ENCODE data around the gene EHBP1.
A peak's percentile ranks its signal among the peaks of the same experiment; 100 is the strongest.
"Not testable (repeated sequence)": the region's sequence is repeated elsewhere in the genome, so short reads cannot be mapped to it uniquely, and the experiment has no call there.

Gene EHBP1

DNA sequence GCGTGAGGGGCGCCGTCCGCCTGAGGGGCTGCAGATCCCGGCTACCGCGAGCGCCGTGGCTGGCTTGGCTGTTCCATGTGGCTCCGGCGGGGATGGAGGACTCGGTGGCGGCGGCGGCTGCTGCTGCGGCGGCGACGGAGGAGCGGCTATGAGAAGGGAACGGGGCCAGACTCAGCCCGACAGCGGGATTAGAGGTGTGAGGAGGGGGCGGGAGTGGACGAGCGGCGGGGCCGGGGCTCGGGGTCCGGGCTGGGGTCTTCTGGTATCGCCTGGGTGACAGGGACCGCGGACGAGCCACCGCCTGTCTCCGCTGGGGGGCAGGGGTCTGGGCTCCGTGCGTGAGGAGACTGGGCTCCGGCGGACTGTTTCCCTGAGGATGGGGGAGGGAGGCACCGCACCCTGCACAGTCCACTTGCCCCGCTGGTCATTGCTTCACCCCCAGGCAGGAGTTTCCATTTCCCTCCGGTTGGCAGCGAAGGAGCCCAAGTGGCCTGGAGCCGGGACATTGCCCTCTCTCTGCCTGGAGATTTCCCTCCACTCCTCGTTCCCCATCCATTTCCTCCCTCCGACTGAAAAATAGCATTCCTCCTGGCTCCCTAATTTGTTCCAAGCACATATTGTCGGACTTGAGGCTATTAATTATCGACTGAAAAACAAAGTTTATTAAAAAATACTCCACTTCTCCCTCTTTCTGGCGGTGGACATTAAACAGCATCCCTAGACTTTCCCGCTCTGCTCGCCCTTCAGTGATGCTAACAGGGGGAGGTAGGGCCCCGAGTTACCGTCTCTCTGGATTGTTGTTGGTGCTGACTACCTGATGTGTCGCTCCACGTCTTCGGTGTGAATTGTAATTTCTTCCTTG lies 577 bp downstream of the EHBP1 start:
- DNase-seq (ENCODE audit: low spot score) = peak; percentile 71

DNA sequence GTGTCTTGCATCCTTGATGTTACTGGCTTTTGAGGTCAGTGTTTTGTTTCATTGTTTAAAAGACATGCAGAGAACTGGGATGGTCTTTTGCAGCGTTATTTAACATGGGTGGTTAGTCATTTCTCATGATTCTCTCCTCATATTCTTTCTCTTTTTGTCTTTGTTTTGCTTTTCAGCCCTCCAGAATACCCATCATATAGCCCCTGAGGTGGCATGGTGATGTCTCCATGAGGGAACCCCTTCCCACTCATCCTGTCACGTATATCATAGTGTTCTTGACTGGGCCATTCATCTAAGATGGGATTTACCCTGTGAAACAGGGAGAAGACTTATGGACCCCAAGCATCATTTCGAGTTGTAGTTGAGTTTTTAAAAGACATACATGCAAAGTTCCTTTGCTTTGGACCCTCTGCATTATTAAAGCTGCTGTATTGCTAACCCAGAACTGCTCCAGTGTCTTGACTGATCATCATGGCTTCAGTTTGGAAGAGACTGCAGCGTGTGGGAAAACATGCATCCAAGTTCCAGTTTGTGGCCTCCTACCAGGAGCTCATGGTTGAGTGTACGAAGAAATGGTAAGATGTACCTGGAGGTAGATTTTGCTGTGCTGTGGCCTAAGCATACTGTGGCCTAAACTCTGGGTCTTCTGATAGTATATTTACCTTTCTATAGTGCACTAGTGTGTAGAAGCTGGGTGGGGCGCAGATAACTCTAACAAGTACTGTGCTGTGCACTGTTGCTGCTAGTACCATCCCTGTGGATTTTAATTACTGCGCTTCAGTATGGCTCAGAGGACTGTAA lies 1.4 kb downstream of the EHBP1 start:
- no peak for DNase-seq (ENCODE audit: low spot score)

DNA sequence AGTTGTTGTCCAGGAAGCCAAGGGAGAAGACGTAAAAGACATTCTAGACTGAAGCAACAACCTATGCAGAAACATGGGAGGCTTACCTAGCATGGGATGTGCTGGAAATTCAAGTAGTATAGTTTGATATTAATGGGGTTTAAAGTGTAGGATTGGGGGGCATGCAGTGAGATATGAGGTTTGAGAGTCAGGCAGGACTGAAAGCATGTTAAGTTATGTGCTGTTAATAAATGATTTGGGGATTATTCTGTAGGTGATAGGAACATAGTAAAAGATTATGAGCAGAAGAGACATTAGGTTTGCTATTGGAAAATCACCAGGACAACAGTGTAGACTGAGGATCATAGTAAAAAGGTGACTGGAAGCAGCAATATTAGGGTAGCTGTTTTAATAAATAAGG lies 3.2 kb downstream of the EHBP1 start:
- DNase-seq (ENCODE audit: low spot score) = no peak

DNA sequence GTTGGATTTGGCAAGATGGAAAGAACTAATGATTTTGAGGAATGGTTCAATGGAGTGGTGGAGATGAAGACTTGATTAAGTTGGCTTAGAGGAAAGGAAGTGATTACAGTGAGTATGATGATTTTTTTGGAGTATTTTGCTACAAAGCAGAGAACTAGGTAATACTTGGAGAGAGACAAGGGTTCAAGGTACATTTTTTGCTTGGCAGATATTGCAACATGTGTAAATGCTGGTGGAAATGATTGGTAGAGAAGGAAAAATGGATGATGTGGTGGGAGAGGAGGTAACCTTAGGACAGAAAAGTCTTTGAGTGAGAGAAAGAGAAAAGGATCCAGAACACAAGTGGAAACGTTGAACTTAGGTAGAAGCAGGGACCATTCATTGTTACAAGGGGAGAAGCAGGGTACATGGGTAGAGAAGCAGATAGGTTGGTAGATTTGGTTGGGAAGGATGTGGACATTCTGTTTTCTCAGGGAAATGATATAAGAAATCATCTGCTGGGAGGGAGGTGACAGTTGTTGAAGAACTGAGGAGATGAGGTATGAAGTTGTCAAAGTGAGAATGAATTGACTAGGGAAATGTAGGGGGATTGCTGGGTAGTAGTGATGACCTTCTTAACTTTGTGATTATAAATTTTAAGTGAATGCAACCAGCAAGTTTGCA lies 6.5 kb downstream of the EHBP1 start:
- DNase-seq (ENCODE audit: low spot score) = no peak

DNA sequence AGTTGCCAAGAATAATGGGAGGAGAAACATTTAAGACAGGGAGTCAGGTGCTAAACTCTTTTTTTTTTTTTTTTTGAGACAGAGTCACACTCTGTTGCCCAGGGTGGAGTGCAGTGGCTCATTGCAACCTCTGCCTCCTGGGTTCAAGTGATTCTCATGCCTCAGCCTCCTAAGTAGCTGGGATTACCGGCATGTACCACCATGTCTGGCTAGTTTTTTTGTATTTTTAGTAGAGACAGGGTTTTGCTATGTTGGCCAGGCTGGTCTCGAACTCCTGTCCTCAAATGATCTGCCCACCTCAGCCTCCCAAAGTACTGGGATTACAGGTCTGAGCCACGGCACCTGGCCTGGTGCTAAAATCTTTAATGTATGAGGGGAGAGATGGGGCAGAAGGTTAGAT lies 7.7 kb downstream of the EHBP1 start:
- DNase-seq (ENCODE audit: low spot score) = not testable (repeated sequence)

DNA sequence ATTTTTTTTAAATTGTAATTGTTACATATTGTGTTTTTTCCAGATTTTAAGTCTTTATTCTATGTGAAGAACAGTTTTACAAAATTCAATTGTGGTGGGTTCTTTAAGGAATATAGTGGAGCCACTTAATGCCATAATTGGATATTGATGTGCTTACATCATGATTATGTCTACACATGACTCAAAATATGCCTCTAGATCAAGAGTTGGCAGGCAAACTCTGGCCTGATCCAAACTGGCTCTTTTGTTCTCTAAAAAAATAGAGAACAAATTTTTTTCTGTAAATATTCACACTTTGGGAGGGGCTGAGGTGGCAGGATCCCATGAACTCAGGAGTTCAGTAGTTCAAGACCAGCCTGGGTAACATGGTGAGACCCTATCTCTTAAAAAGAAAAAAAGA lies 8.3 kb downstream of the EHBP1 start:
- no peak for DNase-seq (ENCODE audit: low spot score)

DNA sequence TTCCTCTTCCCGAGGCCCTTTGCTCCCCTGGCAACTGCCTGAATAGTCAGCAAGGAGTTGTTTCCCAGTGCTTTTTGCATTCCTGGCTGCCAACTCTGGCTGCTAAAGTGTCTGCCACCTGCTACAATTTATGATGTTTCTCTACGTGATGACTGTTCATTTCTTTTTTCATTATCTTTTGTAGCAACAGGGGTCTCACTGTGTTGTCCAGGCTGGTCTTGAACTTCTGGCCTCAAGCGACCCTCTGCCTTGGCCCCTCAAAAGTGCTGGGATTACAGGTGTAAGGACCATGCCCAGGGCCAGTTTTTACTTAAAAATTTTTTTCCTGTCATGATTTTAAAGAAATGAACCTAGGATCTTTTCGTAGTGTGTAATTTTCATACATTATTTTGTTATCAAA lies 11.3 kb downstream of the EHBP1 start:
- DNase-seq (ENCODE audit: low spot score) = no peak

DNA sequence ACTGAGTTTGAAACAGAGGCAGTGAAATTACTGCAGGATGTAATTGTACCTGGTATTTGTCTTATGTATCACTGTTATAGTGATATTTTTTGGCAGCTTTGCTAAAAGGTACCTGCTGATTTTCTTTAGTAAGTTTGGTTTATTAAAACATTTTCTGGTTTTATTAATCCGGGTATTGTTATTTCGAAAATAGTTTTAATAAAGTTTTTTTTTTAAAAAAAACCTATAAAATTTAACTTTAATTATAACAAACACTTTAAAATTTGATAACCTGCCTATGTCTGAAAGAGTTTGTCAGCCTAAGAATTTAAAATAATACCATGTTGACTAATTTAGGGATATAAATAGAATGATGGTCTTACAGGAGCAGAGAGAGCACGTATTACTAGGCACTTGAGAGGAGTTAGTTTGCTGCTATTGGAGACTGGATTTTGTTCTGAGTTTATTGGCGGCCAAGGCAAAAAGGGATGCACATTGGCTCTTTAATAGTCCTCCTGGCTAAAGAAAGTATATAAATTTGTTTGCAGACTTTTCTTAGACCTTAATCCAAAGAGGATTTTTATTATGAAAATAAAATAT lies 12.1 kb downstream of the EHBP1 start:
- DNase-seq (ENCODE audit: low spot score) = no peak

DNA sequence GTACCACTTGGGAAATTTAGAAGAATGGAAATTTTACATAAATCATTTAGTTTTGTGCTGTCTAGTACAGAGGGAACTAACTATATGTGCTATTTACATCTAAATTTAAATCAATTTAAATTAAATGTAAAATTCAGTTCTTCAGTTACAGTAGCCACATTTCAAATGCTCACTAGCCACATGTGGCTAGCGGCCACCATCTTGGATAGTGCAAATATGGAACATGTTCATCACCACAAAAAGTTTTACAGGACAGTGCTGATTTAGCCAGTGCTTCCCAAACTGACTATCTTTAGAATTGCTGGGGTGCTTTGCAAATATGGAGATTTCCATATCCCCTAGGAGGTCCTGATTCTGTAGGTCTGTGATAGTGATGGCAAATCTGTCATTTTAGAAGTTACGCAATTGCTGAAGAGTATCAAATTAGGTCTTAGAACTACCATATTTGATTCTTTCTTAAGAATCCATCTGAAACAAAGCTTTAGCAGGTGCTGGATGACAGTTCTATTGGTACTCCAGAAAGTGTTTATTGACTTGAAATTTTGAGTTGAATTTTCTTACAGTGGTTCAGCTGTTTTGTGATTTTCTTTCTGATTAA lies 12.8 kb downstream of the EHBP1 start:
- no peak for DNase-seq (ENCODE audit: low spot score)

DNA sequence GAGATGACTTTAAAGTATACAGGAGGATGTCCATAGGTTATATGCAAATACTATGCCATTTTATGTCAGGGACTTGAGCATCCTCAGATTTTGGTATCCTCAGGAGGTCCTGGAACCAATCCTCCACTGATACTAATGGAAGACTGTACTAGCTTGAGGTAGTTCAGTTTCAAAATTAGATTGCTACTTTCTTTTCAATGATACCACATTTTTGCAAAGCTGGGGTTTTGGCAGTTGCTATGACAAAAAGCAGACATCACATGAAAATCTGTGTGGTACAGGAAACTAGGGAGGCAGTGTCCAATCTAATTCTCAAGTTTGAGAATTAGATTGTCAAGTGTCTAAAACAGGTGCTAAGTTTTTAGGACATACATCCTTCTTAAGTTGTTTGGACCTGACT lies 14.2 kb downstream of the EHBP1 start:
- no peak for DNase-seq (ENCODE audit: low spot score)

DNA sequence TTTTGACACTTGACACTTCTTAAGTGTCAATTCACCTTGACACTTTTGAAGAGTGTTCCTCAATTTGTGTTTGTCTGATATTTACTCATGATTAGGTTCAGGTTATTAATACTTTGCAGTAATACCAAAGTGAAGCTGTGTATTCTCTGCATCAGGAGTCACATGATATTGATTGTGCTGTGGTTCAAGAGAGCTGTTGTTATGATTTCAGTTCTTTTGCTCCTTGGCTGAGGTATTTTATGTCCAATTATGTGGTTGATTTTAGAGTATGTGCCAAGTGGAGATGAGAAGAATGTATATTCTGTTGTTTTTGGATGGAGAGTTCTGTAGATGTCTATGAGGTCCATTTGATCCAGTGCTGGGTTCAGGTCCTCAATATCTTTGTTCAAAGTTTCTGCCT lies 17.2 kb downstream of the EHBP1 start:
- no peak for DNase-seq (ENCODE audit: low spot score)

DNA sequence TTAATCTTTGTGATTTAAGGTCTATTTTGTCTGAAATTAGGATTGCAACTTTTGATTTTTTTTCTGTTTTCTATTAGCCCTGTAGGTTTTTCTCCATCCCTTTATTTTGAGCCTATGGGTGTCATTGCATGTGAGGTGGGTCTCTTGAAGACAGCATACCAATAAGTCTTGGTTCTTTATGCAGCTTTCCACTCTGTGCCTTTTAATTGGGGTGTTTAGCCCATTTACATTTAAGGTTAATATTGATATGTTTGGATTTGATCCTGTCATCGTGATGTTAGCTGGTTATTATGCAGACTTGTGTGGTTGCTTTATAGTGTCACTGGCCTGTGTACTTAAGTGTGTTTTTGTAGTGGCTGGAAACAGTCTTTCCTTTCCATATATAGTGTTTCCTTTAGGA lies 17.7 kb downstream of the EHBP1 start:
- no peak for DNase-seq (ENCODE audit: low spot score)

DNA sequence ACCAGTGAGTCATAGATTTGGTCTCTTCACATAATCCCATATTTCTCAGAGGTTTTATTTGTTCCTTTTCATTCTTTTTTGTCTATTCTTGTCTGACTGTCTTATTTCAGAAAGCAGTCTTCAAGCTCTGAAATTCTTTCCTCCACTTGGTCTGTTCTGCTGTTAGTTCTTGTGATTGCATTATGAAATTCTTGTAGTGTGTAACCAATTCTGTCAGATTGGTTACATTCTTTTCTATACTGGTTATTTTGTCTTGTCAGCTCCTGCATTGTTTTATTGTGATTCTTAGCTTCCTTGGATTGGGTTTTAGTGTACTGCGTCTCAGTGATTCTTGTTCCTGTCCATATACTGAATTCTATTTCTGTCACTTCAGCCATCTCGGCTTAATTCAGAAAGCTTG lies 18.6 kb downstream of the EHBP1 start:
- DNase-seq (ENCODE audit: low spot score) = no peak

DNA sequence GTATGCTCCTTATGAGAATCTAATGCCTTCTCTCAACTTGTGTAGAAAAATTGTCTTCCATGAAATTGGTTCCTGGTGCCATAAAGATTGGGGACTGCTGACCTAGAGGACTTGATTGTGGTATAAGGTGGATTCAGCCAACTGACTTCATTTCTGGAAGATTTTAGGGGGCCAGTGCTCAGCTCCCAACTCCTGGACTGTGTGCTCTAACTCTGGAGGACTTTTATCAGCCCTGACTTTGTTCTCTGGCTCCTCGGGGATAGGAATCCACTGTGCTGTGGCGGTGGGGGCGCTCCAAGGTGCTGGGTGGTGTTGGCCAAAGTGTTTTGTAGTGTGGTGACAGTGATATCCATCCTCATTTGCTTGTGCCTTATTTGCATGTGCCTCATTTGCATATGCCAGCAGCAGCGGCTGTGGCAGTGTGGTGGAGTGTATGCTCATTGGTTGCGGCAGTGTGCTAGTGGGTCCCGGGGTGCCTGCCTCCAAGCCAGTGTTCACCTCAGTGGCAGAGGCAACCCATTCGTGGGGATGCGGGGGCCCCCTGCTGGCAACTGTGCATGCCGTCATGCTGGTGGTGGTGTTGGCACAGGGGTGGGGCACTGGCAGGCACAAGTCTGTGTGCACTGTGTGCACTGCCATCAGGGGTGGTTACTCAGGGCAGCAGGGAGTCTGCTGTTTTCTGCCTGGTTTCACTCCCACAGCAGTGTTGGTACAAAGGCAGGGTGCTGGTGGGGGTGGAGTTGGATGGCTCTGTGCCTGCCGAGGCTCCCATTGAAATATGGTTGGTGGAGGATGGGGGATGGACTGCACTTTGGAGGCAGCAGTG lies 19.6 kb downstream of the EHBP1 start:
- peak; percentile 51 for DNase-seq (ENCODE audit: low spot score)

DNA sequence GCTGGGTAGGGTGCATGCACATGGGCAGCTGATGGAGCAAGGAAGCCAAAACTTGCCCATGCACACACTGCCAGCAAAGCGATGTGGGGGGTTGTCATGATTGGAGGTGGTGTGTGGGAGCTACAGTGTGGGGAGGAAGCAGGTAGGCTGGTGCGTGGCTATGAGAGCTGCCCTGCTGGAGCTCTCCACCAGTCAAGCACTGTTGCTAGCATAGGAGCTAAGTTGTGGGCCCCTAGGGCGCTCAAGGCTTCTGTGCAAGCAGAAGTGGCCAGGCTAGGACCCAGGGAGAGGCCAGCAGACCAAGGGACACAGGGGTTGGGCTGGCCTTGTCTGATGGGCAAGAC lies 20.2 kb downstream of the EHBP1 start:
- DNase-seq (ENCODE audit: low spot score) = no peak

DNA sequence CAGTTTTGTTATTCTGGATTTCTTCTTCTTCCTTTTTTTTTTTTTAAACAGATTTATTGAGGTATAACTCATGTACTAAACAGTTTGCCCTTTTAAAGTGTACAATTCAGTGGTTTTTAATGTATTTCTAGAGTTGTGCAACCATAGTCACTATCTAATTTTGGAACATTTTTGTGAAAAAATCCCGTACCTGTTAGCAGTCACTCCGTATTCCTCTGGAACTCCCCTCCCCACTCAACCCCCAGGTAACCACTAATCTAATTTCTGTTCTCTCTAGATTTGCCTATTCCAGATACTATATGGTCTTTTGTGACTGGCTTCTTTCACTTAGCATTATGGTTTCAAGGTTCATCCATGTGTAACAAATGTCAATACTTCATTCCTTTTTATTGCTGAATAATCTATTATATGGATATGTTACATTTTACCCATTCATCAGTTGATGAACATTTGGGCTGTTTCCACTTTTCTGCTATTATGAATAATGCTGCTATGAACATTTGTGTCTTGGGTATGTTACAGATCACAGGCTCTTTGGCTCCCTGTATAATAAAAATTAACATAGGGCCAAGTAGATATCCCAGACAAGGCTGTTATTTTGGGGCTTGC lies 21.9 kb downstream of the EHBP1 start:
- no peak for DNase-seq (ENCODE audit: low spot score)

DNA sequence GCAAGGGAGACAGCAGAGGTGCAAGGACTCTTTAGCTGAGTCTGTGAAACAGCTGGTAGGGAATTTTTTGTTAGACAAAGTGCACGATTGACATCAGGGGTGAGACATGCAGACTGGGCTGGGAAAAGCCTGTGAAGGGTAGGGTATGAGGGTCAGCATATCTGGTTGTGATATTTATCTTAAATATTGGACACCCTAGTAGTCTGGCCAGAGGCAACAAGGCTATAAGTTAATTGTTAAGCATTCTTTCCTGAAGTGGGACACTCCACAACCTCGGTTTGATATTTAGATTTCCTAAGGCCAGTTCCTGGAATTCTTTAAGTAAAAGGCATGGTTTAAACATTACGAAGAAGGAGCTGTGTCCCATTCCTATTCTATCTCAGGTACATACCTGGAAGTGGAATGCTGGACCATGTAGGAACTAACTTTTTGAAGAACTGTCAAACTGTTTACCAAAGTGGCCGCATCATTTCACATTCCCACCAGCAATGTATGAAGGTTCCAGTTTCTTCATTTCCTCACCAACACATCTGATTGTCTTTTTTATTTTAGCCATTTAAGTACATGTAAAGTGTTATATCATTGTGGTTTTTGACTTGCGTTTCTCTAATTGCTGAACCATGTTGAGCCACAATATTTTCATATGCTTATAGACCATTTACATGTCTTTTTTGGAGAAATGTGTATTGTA lies 22.5 kb downstream of the EHBP1 start:
- DNase-seq (ENCODE audit: low spot score) = no peak

DNA sequence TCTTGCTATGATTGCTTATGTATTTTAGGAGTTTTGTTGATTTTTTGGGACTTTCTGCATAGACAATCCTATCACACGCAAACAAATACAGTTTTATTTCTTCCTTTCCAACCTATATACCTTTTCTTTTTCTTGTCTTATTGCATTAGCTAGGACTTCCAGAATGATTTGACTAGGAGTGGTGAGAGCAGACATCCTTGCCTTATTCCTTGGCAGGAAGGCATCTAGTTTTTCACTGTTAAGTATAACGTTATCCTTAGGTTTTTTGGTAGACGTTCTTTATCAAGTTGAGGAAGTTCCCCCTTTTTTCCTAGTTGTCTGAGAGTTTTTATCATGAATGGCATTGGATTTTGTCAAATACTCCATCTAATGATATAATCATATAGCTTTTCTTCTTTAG lies 25.8 kb downstream of the EHBP1 start:
- DNase-seq (ENCODE audit: low spot score) = no peak

DNA sequence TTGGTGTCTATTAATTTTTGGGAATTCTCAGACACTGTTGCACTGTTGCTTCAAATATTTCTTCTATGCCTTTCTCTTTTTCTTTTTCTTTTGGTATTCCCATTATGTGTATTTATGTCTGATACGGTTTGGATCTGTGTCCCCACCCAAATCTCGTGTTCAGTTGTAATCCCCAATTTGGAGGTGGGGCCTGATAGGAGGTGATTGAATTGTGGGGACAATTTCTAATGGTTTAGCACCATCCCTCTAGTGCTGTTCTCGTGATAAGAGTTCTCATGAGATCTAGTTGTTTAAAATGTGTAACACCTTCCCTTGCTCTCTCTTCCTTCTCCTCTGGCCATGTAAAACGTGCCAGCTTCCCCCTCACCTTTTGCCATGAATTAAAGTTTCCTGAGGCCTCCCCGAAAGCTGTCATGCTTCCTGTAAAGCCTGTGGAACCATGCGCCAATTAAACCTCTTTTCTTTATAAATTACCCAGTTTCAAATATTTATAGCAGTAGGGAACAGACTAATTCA lies 26.8 kb downstream of the EHBP1 start:
- no peak for DNase-seq (ENCODE audit: low spot score)

DNA sequence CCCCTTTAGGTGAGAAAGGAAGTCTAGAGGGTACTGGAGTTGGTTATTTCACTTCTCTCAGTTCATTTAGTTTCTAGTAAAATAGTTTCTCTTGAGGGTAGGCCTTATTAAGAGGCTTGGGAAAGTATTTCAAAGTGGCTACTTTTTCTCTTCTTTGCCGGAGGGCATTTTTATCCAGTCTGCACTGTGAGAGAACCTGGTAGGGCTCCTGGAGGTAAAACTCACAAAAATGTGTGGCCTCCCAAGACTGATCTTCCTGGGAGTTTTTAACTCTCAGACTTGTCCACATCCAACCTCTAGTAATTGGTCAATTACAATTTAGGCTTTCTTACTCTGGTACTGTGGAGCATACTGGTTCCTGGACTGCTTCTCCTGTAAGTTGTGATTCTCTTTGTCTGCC lies 28.0 kb downstream of the EHBP1 start:
- no peak for DNase-seq (ENCODE audit: low spot score)
